Esophagus squamous epithelium (tissue), 4 donors: ENCODE results near the gene NKIRAS1.

Experiments
- CTCF ChIP-seq, 6 experiments: fragments of 450-650 bp in 4 of 6; fragments of 200-600 bp in 2 of 6; sonication (generic) in 2 of 6; IDR thresholded peaks; one replicate each; pipeline ENCODE4 v1.5.1; 2016 to 2019; ENCODE audit warnings: antibody characterized with exemption in 6 of 6, mild to moderate bottlenecking in 4 of 6, moderate library complexity in 4 of 6
- POLR2A ChIP-seq, 4 donors: fragments of 450-650 bp; IDR thresholded peaks; one replicate each; pipeline ENCODE4 v1.6.1; 2017; ENCODE audit warnings: antibody characterized with exemption in 4 of 4, mild to moderate bottlenecking in 4 of 4, moderate library complexity in 3 of 4

GRCh38 chr3:23894254-23895061 is 22.3 kb downstream of the NKIRAS1 start:
- no peak for TF ChIP-seq CTCF (IDR thresholded peaks at IDR 0.05)
- no peak for TF ChIP-seq POLR2A (IDR thresholded peaks at IDR 0.05)
